Mesenchymal stem cell (in vitro differentiated cells and primary cell): ENCODE measurements around the gene FLRT1.

Experiments
- DNase-seq: peaks from one replicate; pipeline ENCODE4 v3.0.0-alpha.2; 2013
- H2AFZ ChIP-seq: one replicate; pipeline ENCODE4 v1.6.1; 2013; ENCODE audit warnings: low read depth, mild to moderate bottlenecking, control low read depth, inconsistent platforms, low read length, moderate library complexity
- H2AK5ac ChIP-seq: 2 replicates; pipeline ENCODE4 v1.6.1; 2013; ENCODE audit warnings: low read length, moderate library complexity, mild to moderate bottlenecking, inconsistent platforms; ENCODE audit not compliant: severe bottlenecking
- H2BK120ac ChIP-seq: one replicate; pipeline ENCODE4 v1.6.1; 2013; ENCODE audit warnings: low read depth, mild to moderate bottlenecking, inconsistent platforms, low read length, moderate library complexity
- H2BK12ac ChIP-seq, 2 experiments: one replicate each; pipeline ENCODE4 v1.6.1; 2013; ENCODE audit warnings: inconsistent platforms in 2 of 2, low read length in 2 of 2, mild to moderate bottlenecking in 2 of 2, moderate library complexity in 2 of 2, control low read depth in 1 of 2
- H2BK15ac ChIP-seq: one replicate; pipeline ENCODE4 v1.6.1; 2013; ENCODE audit warnings: mild to moderate bottlenecking, low read depth, inconsistent platforms; ENCODE audit not compliant: poor library complexity, severe bottlenecking
- H2BK5ac ChIP-seq: 2 replicates; pipeline ENCODE4 v1.6.1; 2013; ENCODE audit warnings: low read depth, mild to moderate bottlenecking, low read length, control low read depth, inconsistent platforms; ENCODE audit not compliant: poor library complexity, severe bottlenecking
- H3K14ac ChIP-seq, 2 experiments: one replicate each; pipeline ENCODE4 v1.6.1; 2013; ENCODE audit warnings: inconsistent platforms in 2 of 2, low read length in 2 of 2, control low read depth in 1 of 2, mild to moderate bottlenecking in 1 of 2, moderate library complexity in 1 of 2
- H3K18ac ChIP-seq, 2 experiments: one replicate each; pipeline ENCODE4 v1.6.1; 2013; ENCODE audit warnings: inconsistent platforms in 2 of 2, low read length in 2 of 2, control low read depth in 1 of 2, low read depth in 1 of 2, mild to moderate bottlenecking in 1 of 2
- H3K23ac ChIP-seq, 2 experiments: one replicate each; pipeline ENCODE4 v1.6.1; 2013; ENCODE audit warnings: inconsistent platforms in 2 of 2, low read length in 2 of 2, mild to moderate bottlenecking in 2 of 2, moderate library complexity in 2 of 2, control low read depth in 1 of 2
- H3K27ac ChIP-seq: 2 replicates; pipeline ENCODE4 v1.5.1; 2013; ENCODE audit warnings: mild to moderate bottlenecking, moderate library complexity, low read length, control low read depth, inconsistent platforms; ENCODE audit not compliant: poor library complexity, severe bottlenecking
- H3K27me3 ChIP-seq, 2 experiments: 2 replicates each; pipeline versions ENCODE4 v1.6.1 to v1.7.0; 2013; ENCODE audit warnings: low read length in 2 of 2, mild to moderate bottlenecking in 2 of 2, moderate library complexity in 2 of 2, control low read depth in 1 of 2, inconsistent platforms in 1 of 2; ENCODE audit not compliant: control insufficient read depth in 1 of 2, insufficient read depth in 1 of 2
- H3K36me3 ChIP-seq, 2 experiments: 2 replicates each; pipeline versions ENCODE4 v1.6.1 to v1.7.0; 2013; ENCODE audit warnings: low read length in 2 of 2, control low read depth in 1 of 2, inconsistent platforms in 1 of 2, low read depth in 1 of 2, mild to moderate bottlenecking in 1 of 2; ENCODE audit not compliant: insufficient read depth in 2 of 2, control insufficient read depth in 1 of 2
- H3K4ac ChIP-seq, 2 experiments: one replicate each; pipeline ENCODE4 v1.6.1; 2013; ENCODE audit warnings: inconsistent platforms in 2 of 2, low read length in 2 of 2, mild to moderate bottlenecking in 2 of 2, moderate library complexity in 2 of 2, control low read depth in 1 of 2, low read depth in 1 of 2
- H3K4me1 ChIP-seq: 2 replicates; pipeline ENCODE4 v1.6.1; 2013; ENCODE audit warnings: low read depth, low read length, control low read depth; ENCODE audit not compliant: control insufficient read depth, insufficient read depth
- H3K4me2 ChIP-seq: 2 replicates; pipeline ENCODE4 v1.6.1; 2013; ENCODE audit warnings: low read length, mild to moderate bottlenecking, inconsistent platforms; ENCODE audit not compliant: poor library complexity, severe bottlenecking
- H3K4me3 ChIP-seq, 2 experiments: 2 replicates each; pipeline versions ENCODE4 v1.5.1 to v1.7.0; 2013; ENCODE audit warnings: low read length in 2 of 2, mild to moderate bottlenecking in 2 of 2, control low read depth in 1 of 2, low read depth in 1 of 2; ENCODE audit not compliant: insufficient read depth in 1 of 2
- H3K79me1 ChIP-seq: replicated peaks from 2 replicates; pipeline ENCODE4 v1.6.1; 2013; ENCODE audit warnings: mild to moderate bottlenecking, control low read depth, low read length, inconsistent platforms; ENCODE audit not compliant: poor library complexity, severe bottlenecking
- H3K9ac ChIP-seq: 2 replicates; pipeline ENCODE4 v1.7.0; 2013; ENCODE audit warnings: mild to moderate bottlenecking, low read length, moderate library complexity
- H3K9me3 ChIP-seq: 2 replicates; pipeline ENCODE4 v1.7.0; 2013; ENCODE audit warnings: mild to moderate bottlenecking, low read length; ENCODE audit not compliant: control insufficient read depth
- H4K8ac ChIP-seq: one replicate; pipeline ENCODE4 v1.6.1; 2013; ENCODE audit warnings: inconsistent platforms, mild to moderate bottlenecking, low read length, moderate library complexity
- H4K91ac ChIP-seq: one replicate; pipeline ENCODE4 v1.6.1; 2013; ENCODE audit warnings: mild to moderate bottlenecking, low read length, inconsistent platforms
- WGBS: methylation state at CpG from one replicate; pipeline ENCODE4 v1.1.7; 2013; ENCODE audit warnings: mixed read lengths; 5-methylcytosine and 5-hydroxymethylcytosine counted together

FLRT1 gene

GRCh38 chr11:64031001-64031400, 4.7 kb upstream of the FLRT1 start:
- no peak for DNase-seq
- Histone ChIP-seq H3K79me1 (no peaks in the 10 kb centered on the region), H3K9me3 (no peaks in the 10 kb centered on the region), H2BK5ac (no peak overlapping the region), H2AK5ac (no peak overlapping the region), H2AFZ (no peak overlapping the region), H3K4me3 (no peak overlapping the region), H2BK120ac (no peak overlapping the region), H3K9ac (no peak overlapping the region), H4K91ac (no peak overlapping the region), H3K18ac (no peak overlapping the region), H2BK15ac (no peak overlapping the region), H2BK12ac (no peak overlapping the region), H3K23ac (no peak overlapping the region), H3K27ac (no peak overlapping the region), H3K27me3 (peaks cover 64 to 75% of the 10 kb centered on the region in 2 experiments), H3K36me3 (no peaks in the 10 kb centered on the region), H3K4me1 (peaks cover 31% of the 10 kb centered on the region), H3K4ac (no peak overlapping the region), H3K4me2 (no peak overlapping the region), H4K8ac (no peak overlapping the region), H3K14ac (no peak overlapping the region)
- 66% methylated on average over 3 of the region's 3 CpGs for whole genome bisulfite sequencing

GRCh38 chr11:64032050-64032449, 3.7 kb upstream of the FLRT1 start:
- Histone ChIP-seq H2AK5ac (no peak overlapping the region), H3K9me3 (no peaks in the 10 kb centered on the region), H4K91ac (no peak overlapping the region), H3K4ac (no peak overlapping the region), H3K14ac (no peak overlapping the region), H3K4me3 (no peak overlapping the region), H2BK5ac (no peak overlapping the region), H3K79me1 (no peaks in the 10 kb centered on the region), H3K18ac (no peak overlapping the region), H3K9ac (no peak overlapping the region), H3K27ac (no peak overlapping the region), H3K4me2 (no peak overlapping the region), H4K8ac (no peak overlapping the region), H2BK12ac (no peak overlapping the region), H3K23ac (no peak overlapping the region), H2AFZ (no peak overlapping the region), H2BK120ac (no peak overlapping the region), H2BK15ac (no peak overlapping the region), H3K4me1 (peaks cover 40% of the 10 kb centered on the region), H3K27me3 (peaks cover 62 to 75% of the 10 kb centered on the region in 2 experiments), H3K36me3 (no peaks in the 10 kb centered on the region)
- 39% methylated on average over 4 of the region's 4 CpGs for WGBS
- peak; percentile 59 for DNase-seq

- Histone ChIP-seq H2AFZ (no peak overlapping the region), H2BK12ac (no peak overlapping the region)
These were observed 1.3 kb upstream of the FLRT1 start for GRCh38 chr11:64034411-64034811.

GRCh38 chr11:64035081-64035524, 628 bp upstream of the FLRT1 start:
- no peak overlapping the region for H3K14ac ChIP-seq
- no peak overlapping the region for H2BK5ac ChIP-seq
- no peaks in the 10 kb centered on the region for H3K36me3 ChIP-seq
- no peak overlapping the region for H2BK12ac ChIP-seq
- no peak overlapping the region for H2BK15ac ChIP-seq
- no peak overlapping the region for H2AFZ ChIP-seq
- no peak overlapping the region for H3K4me3 ChIP-seq
- peaks cover 31% of the 10 kb centered on the region for H3K4me1 ChIP-seq
- H3K9ac ChIP-seq = no peak overlapping the region
- H3K4me2 ChIP-seq = no peak overlapping the region
- H2BK120ac ChIP-seq = no peak overlapping the region
- H3K18ac ChIP-seq = no peak overlapping the region
- H3K27ac ChIP-seq = no peak overlapping the region
- no peak overlapping the region for H3K4ac ChIP-seq
- WGBS = 43% methylated on average over 11 of the region's 17 CpGs
- peaks cover 58 to 62% of the 10 kb centered on the region in 2 experiments for H3K27me3 ChIP-seq
- no peak overlapping the region for H4K91ac ChIP-seq
- no peaks in the 10 kb centered on the region for H3K9me3 ChIP-seq
- H3K79me1 ChIP-seq = no peaks in the 10 kb centered on the region
- H2AK5ac ChIP-seq = no peak overlapping the region
- H4K8ac ChIP-seq = no peak overlapping the region
- H3K23ac ChIP-seq = peak overlapping the region in 1 of 2 experiments; percentile 18
- no peak for DNase-seq

More at GRCh38 chr11:64034411-64034811, 1.3 kb upstream of the FLRT1 start:
- Histone ChIP-seq H3K4me3 (no peak overlapping the region), H3K27me3 (peaks cover 61 to 65% of the 10 kb centered on the region in 2 experiments), H3K4me1 (peaks cover 31% of the 10 kb centered on the region), H2BK120ac (no peak overlapping the region), H3K79me1 (no peaks in the 10 kb centered on the region), H3K23ac (no peak overlapping the region), H3K9ac (no peak overlapping the region), H3K18ac (no peak overlapping the region), H4K91ac (no peak overlapping the region), H3K14ac (no peak overlapping the region), H4K8ac (no peak overlapping the region), H3K4me2 (no peak overlapping the region), H2BK15ac (no peak overlapping the region), H3K36me3 (no peaks in the 10 kb centered on the region), H3K27ac (no peak overlapping the region), H2BK5ac (no peak overlapping the region), H2AK5ac (no peak overlapping the region), H3K4ac (no peak overlapping the region), H3K9me3 (no peaks in the 10 kb centered on the region)
- DNase-seq = no peak
- 55% methylated on average over 9 of the region's 9 CpGs for WGBS
